ENCODE data around the gene OR2T1. TPM values are rescaled to one million over a fixed set of nuclear protein-coding genes. Genes with fewer than 3 reads are reported as not detected.
"Not testable (repeated sequence)": the region's sequence is repeated elsewhere in the genome, so short reads cannot be mapped to it uniquely, and the experiment has no call there.

The OR2T1 gene
- total RNA-seq, 1 donor from 2014 or later: not detected

DNA sequence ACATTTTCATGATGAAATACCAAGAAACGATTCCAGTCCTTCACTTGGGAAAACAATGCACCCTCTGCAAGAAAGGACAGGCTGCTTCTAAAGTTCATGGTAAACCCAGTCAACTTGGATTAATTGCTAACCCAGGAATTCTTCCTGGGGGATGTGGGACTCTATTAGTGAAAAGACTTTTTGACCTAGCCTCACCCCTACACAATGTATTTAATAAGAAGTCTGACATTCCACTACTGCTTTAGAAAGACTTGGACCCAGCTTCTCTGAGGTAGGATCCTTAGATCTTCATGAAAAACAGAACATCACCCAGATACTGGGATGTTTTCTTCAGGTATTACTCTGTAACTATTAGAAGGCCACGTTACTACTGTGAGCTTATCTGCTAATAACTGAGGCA is 42.6 kb downstream of the OR2T1 start, which contains the start of gene OR2T2:
Gene OR2T2 (plus strand): TSS at position 239 of the 400 bp plus-strand sequence. CDS start 7,161 bp downstream, outside the sequence.
- H3K36me3 Mint-ChIP-seq (ENCODE audit: insufficient read depth); H3K27me3 Mint-ChIP-seq; H3K4me1 Mint-ChIP-seq (ENCODE audit: low read depth); H3K4me3 Mint-ChIP-seq (ENCODE audit: low read depth); H3K27ac Mint-ChIP-seq; DNase-seq (ENCODE audit: low spot score, unreplicated experiment): not testable (repeated sequence)
- peaks cover 25% of the 10 kb centered on the region for H3K9me3 Mint-ChIP-seq (ENCODE audit: low read depth)

DNA sequence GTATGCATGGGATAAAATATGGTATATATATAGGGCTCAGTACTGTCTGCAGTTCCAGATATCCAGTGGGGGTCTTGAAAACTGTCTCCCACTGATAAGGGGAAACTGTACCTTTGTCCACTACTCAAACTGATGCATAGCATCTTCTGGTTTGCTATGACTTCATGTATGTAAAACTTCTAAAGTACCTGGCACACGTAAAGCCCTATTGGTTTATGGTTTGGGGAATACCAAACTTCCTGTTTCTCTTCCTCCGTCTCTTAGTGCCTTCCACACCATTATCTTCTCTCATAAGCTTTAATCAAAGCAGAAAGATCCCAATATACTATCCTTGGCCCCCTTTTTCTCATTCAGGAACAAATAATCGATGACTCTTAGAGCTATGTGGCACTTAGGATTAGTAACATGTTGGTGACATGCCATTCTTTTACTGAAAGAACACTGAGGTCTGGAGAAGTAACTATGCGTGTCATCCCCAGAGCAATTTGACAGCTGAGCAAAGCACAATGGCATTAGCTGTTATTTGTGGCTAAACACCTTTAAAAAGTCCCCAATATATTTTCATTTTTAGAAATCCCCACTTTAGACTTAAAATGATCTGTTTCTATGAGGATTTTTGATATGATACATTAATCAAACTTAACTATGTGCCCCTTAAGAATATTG is 45.7 kb downstream of the OR2T1 start:
- H3K27ac Mint-ChIP-seq; H3K27me3 Mint-ChIP-seq; H3K4me3 Mint-ChIP-seq (ENCODE audit: low read depth); H3K4me1 Mint-ChIP-seq (ENCODE audit: low read depth); H3K36me3 Mint-ChIP-seq (ENCODE audit: insufficient read depth); DNase-seq (ENCODE audit: low spot score, unreplicated experiment): not testable (repeated sequence)
- peaks cover 26% of the 10 kb centered on the region for H3K9me3 Mint-ChIP-seq (ENCODE audit: low read depth)

DNA sequence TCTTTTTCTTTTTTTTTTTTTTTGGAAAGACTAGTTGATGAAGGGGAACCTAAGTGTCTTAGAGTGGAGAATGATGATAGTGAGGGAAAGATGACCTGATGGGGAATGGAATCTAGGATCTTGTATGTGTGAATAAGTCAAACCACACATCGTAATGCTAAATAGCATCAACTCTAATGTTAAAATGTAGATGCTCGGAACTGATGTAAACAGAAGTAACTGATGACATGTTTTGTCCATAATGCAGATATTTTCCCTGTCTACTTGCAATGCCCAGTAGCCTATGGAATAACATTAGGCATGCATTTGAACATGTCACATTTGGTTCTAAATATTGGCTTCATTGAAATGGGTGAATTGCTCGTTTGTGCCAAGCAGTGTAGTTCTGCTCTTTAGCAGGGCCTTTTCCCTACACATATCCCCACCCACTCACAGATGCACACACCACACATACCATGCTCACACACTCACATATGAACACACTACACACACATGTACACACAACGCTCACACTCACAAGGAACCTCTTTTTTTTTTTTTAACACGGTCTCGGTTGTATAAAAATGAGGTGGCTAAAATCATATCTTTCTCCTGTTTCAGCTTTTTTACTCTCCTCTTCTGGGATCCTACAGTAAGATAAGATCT is 47.1 kb downstream of the OR2T1 start:
- H3K27ac Mint-ChIP-seq; H3K4me3 Mint-ChIP-seq (ENCODE audit: low read depth); DNase-seq (ENCODE audit: low spot score, unreplicated experiment); H3K4me1 Mint-ChIP-seq (ENCODE audit: low read depth); H3K36me3 Mint-ChIP-seq (ENCODE audit: insufficient read depth); H3K27me3 Mint-ChIP-seq: not testable (repeated sequence)
- peaks cover 19% of the 10 kb centered on the region for H3K9me3 Mint-ChIP-seq (ENCODE audit: low read depth)

DNA sequence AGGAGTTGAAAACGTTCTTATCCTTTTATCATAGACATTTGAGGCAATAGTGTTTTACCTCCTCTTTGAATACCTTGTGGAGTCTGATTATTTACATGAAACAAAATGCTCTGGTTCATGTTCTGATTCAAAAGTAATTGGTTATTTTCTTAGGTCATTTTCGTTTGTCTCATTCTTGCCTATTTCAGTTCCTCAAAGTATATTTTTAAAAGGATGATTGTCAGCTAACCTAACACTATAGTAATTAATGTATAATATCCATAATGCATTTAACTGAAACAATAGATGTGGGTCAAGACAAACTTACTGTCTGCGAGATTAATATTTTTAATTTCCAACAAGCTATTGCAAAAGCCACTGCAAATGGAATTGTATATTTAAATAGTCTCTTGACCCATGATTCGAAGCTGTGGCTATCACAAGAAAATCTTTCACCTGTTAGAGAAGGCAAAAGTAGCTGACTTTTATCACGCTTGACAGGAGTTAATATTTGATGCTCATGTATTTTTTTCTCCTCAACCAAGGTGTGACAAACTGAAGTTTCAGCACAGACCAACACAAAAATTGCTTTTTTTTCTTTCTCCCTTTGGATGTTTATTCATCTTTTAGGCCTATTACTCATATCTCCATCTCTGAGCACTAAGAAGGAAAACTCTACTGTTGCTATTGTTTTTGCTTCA is 47.8 kb downstream of the OR2T1 start:
- not testable (repeated sequence) for DNase-seq (ENCODE audit: low spot score, unreplicated experiment); H3K27me3 Mint-ChIP-seq; H3K27ac Mint-ChIP-seq; H3K36me3 Mint-ChIP-seq (ENCODE audit: insufficient read depth); H3K4me3 Mint-ChIP-seq (ENCODE audit: low read depth); H3K4me1 Mint-ChIP-seq (ENCODE audit: low read depth)
- peaks cover 16% of the 10 kb centered on the region for H3K9me3 Mint-ChIP-seq (ENCODE audit: low read depth)

DNA sequence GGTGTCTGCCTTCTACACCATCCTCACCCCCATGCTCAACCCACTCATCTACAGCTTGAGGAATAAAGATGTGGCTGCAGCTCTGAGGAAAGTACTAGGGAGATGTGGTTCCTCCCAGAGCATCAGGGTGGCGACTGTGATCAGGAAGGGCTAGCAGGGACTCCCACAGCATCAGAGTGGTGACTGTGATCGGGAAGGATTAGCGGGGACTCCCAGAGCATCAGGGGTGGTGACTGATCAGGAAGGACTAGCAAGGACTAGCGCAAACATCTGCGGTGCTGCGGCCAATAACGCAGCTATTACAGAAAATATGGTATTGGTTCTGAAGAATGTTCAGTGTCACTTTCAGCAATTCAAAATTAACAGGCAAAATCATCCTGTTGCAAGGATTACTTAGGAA is 50.8 kb downstream of the OR2T1 start:
- not testable (repeated sequence) for H3K27ac Mint-ChIP-seq; H3K36me3 Mint-ChIP-seq (ENCODE audit: insufficient read depth); H3K4me3 Mint-ChIP-seq (ENCODE audit: low read depth); H3K27me3 Mint-ChIP-seq; DNase-seq (ENCODE audit: low spot score, unreplicated experiment); H3K4me1 Mint-ChIP-seq (ENCODE audit: low read depth); H3K9me3 Mint-ChIP-seq (ENCODE audit: low read depth)

DNA sequence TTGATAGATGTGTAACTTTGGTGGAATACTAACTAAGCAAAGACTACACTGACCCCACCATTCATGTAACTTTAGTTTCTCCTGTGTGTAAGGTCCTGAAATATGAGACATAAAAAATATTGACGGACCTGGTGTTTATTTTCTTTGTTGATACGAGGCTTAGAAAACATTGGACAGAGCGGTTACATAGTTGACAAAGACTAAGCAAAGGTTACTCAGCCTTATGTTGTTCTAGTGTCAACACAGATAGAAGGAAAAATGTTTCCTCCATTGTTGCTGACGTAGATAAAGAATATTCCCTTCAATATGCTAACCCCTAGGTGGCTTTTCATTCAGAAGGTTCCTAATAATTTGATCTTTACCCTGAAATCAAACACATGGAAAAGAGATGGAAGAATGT is 52.2 kb downstream of the OR2T1 start:
- not testable (repeated sequence) for H3K27ac Mint-ChIP-seq; H3K4me3 Mint-ChIP-seq (ENCODE audit: low read depth); H3K36me3 Mint-ChIP-seq (ENCODE audit: insufficient read depth); H3K27me3 Mint-ChIP-seq; DNase-seq (ENCODE audit: low spot score, unreplicated experiment); H3K4me1 Mint-ChIP-seq (ENCODE audit: low read depth)
- H3K9me3 Mint-ChIP-seq (ENCODE audit: low read depth): peaks cover 17% of the 10 kb centered on the region

DNA sequence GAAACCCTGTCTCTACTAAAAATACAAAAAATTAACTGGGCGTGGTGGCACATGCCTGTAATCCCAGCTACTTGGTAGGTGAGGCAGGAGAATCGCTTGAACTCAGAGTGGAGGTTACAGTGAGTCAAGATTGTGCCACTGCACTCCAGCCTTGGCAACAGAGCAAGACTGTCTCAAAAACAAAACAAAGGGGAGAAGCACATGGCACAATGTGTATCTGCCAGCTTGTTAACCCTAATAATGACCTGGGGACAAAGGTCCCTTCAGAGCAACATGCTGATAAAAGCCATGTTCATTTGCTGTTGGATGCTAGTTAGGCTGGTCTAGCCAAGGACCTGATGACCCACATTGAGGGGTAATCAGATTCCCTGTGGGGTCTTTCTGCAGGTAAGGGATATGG is 53.8 kb downstream of the OR2T1 start:
- DNase-seq (ENCODE audit: low spot score, unreplicated experiment); H3K4me1 Mint-ChIP-seq (ENCODE audit: low read depth); H3K4me3 Mint-ChIP-seq (ENCODE audit: low read depth); H3K36me3 Mint-ChIP-seq (ENCODE audit: insufficient read depth); H3K27me3 Mint-ChIP-seq; H3K27ac Mint-ChIP-seq: not testable (repeated sequence)
- peaks cover 27% of the 10 kb centered on the region for H3K9me3 Mint-ChIP-seq (ENCODE audit: low read depth)

Other genes with a start within 250 kb of the OR2T1 start
- gene OR2M2, start 228.2 kb upstream of the OR2T1 start, total RNA-seq: not detected in 2 replicates
- gene OR2M3, start 205.8 kb upstream of the OR2T1 start, total RNA-seq: not detected in 2 replicates
- not detected in 2 replicates for gene OR2M4, start 171.6 kb upstream of the OR2T1 start, total RNA-seq
- gene OR2T33, start 125.1 kb upstream of the OR2T1 start, total RNA-seq: not detected in 2 replicates
- not detected in 2 replicates for gene OR2T12, start 99.6 kb upstream of the OR2T1 start, total RNA-seq
- not detected in 2 replicates for gene OR2M7, start 78.5 kb upstream of the OR2T1 start, total RNA-seq
- gene OR14C36, start 54.3 kb upstream of the OR2T1 start, total RNA-seq: not detected in 2 replicates
- not detected in 2 replicates for gene OR2T4, start 41.4 kb upstream of the OR2T1 start, total RNA-seq
- gene OR2T6, start 27.3 kb upstream of the OR2T1 start, total RNA-seq: not detected in 2 replicates
- not detected in 2 replicates for gene OR2T2, start 42.6 kb downstream of the OR2T1 start, total RNA-seq
- gene OR2T3, start 70.3 kb downstream of the OR2T1 start, total RNA-seq: not detected in 2 replicates
- not detected in 2 replicates for gene OR2T5, start 85.5 kb downstream of the OR2T1 start, total RNA-seq
- not detected in 2 replicates for gene OR2G6, start 105.0 kb downstream of the OR2T1 start, total RNA-seq
- not detected in 2 replicates for gene OR2T29, start 159.7 kb downstream of the OR2T1 start, total RNA-seq
- gene OR2T34, start 171.7 kb downstream of the OR2T1 start, total RNA-seq: not detected in 2 replicates
- not detected in 2 replicates for gene OR2T10, start 194.7 kb downstream of the OR2T1 start, total RNA-seq
- not detected in 2 replicates for gene OR2T11, start 232.0 kb downstream of the OR2T1 start, total RNA-seq
- not detected in 2 replicates for gene OR2T35, start 242.2 kb downstream of the OR2T1 start, total RNA-seq